HepG2 (cell line): Measurements from ENCODE around the gene LDLRAD2. TPM values are rescaled to one million over a fixed set of nuclear protein-coding genes. Genes with fewer than 3 reads are reported as not detected.

Source experiments
- ATAC-seq: fragments of 200-7000 bp; cut with Tn5 transposase; 3 replicates; pipeline ENCODE4 v1.9.1; 2020; ENCODE audit warnings: mild to moderate bottlenecking, moderate library complexity
- BruUV-seq: library from RNA; stranded (reverse); fragments of 400-500 nt; replicated peaks from 2 replicates; lab custom pipeline; 2021; lab: Mats Ljungman, UMichigan
- CTCF ChIA-PET: fragments of 300-600 bp; formaldehyde crosslinking; extraction: SDS; loops from one replicate; lab custom pipeline; 2021; ENCODE audit warnings: low total read pairs, inconsistent platforms, low intra/inter-chr PET ratio; lab: Yijun Ruan, JAX
- POLR2A ChIA-PET: fragments of 350-600 bp; sonication (Branson Sonifier 250); formaldehyde crosslinking; loops from one replicate; lab custom pipeline; 2020; ENCODE audit warnings: antibody characterized with exemption, inconsistent platforms; lab: Yijun Ruan, JAX
- DNase-seq: peaks from one replicate; pipeline ENCODE4 v3.0.0-alpha.2; 2015; ENCODE audit warnings: low spot score
- FAIRE-seq: peaks from 3 replicates; lab custom pipeline; 2011; peaks lifted over from hg19 to GRCh38; lab: Jason Lieb, UNC
- H2AFZ ChIP-seq: one replicate; pipeline ENCODE4 v1.6.1; 2011; ENCODE audit warnings: low read length, inconsistent platforms
- H3K27ac ChIP-seq: fragments of 300-600 bp; 3 replicates; pipeline ENCODE4 v1.8.0; 2011; ENCODE audit warnings: mixed run types, mild to moderate bottlenecking, mixed read lengths, low read length, inconsistent platforms; ENCODE audit not compliant: insufficient read depth; ENCODE audit errors: extremely low read length
- H3K27me3 ChIP-seq, 2 experiments: fragments of 200-600 bp in 1 of 2; 2 replicates in 1 of 2; 3 replicates in 1 of 2; pipeline versions ENCODE4 v1.6.0 to v1.8.0; 2011; ENCODE audit warnings: low read length in 2 of 2, mild to moderate bottlenecking in 2 of 2, moderate library complexity in 2 of 2, inconsistent platforms in 1 of 2; ENCODE audit not compliant: insufficient read depth in 2 of 2, control insufficient read depth in 1 of 2
- H3K36me3 ChIP-seq, 2 experiments: fragments of 200-600 bp in 1 of 2; replicated peaks in 1 of 2; 2 replicates in 1 of 2; 3 replicates in 1 of 2; pipeline versions ENCODE4 v1.5.1 to v1.8.0; 2011; ENCODE audit warnings: low read length in 2 of 2, inconsistent platforms in 1 of 2; ENCODE audit not compliant: insufficient read depth in 2 of 2, control insufficient read depth in 1 of 2
- H3K4me1 ChIP-seq: 2 replicates; pipeline ENCODE4 v1.5.1; 2012; ENCODE audit warnings: low read length, inconsistent platforms; ENCODE audit not compliant: insufficient read depth
- H3K4me2 ChIP-seq: 2 replicates; pipeline ENCODE4 v1.6.0; 2011; ENCODE audit warnings: low read depth, low read length, inconsistent platforms
- H3K4me3 ChIP-seq, 3 experiments: fragments of 200-600 bp in 1 of 3; sonication (generic), shearing (Covaris generic) in 1 of 3; replicated peaks in 1 of 3; 2 replicates each; pipeline ENCODE4 v1.5.1; 2011 to 2016; ENCODE audit warnings: low read length in 3 of 3, inconsistent platforms in 2 of 3, low read depth in 2 of 3, mild to moderate bottlenecking in 2 of 3, control low read depth in 1 of 3, mixed read lengths in 1 of 3; ENCODE audit not compliant: insufficient read depth in 1 of 3
- H3K79me2 ChIP-seq: one replicate; pipeline ENCODE4 v1.6.1; 2011; ENCODE audit warnings: low read length, inconsistent platforms; ENCODE audit not compliant: insufficient read depth
- H3K9ac ChIP-seq: 2 replicates; pipeline ENCODE4 v1.6.0; 2011; ENCODE audit warnings: mild to moderate bottlenecking, low read depth, low read length, inconsistent platforms; ENCODE audit not compliant: insufficient read depth
- H3K9me3 ChIP-seq: 2 replicates; pipeline ENCODE4 v1.5.1; 2012; ENCODE audit warnings: mild to moderate bottlenecking, low read length
- H4K20me1 ChIP-seq: 2 replicates; pipeline ENCODE4 v1.6.0; 2011; ENCODE audit warnings: inconsistent platforms, mild to moderate bottlenecking, low read length, moderate library complexity; ENCODE audit not compliant: insufficient read depth
- CEBPG ChIP-seq: IDR thresholded peaks from 2 replicates; pipeline ENCODE4 v1.6.1; 2016
- NFYB ChIP-seq: sonication (generic); formaldehyde crosslinking; IDR thresholded peaks from 2 replicates; pipeline ENCODE4 v1.4.0; 2020; ENCODE audit warnings: missing genetic modification reagents
- RARA ChIP-seq: IDR thresholded peaks from 2 replicates; pipeline ENCODE4 v1.6.1; 2016; ENCODE audit warnings: missing genetic modification reagents, missing compliant biosample characterization
- SP1 ChIP-seq, 2 experiments: fragments of 450-650 bp in 1 of 2; sonication (generic) in 1 of 2; formaldehyde crosslinking in 1 of 2; IDR thresholded peaks; 2 replicates each; pipeline versions ENCODE4 v1.4.0 to v1.6.1; 2016 to 2020; ENCODE audit warnings: missing genetic modification reagents in 1 of 2
- SRSF1 ChIP-seq: fragments of 200-400 bp; formaldehyde crosslinking; optimal IDR thresholded peaks from 2 replicates; pipeline ENCODE3; 2017; ENCODE audit warnings: mild to moderate bottlenecking, low read depth, low read length, moderate library complexity
- STAT5B ChIP-seq: sonication (generic); formaldehyde crosslinking; IDR thresholded peaks from 2 replicates; pipeline ENCODE4 v1.4.0; 2020; ENCODE audit warnings: missing genetic modification reagents
- TOE1 ChIP-seq: sonication (generic); formaldehyde crosslinking; IDR thresholded peaks from 2 replicates; pipeline ENCODE4 v1.4.0; 2020; ENCODE audit warnings: mild to moderate bottlenecking, missing genetic modification reagents
- ZBTB3 ChIP-seq: sonication (generic); formaldehyde crosslinking; IDR thresholded peaks from 2 replicates; pipeline ENCODE4 v1.4.0; 2020; ENCODE audit warnings: low read depth, mild to moderate bottlenecking, moderate library complexity, missing genetic modification reagents, borderline replicate concordance
- ZNF451 ChIP-seq: sonication (generic); formaldehyde crosslinking; IDR thresholded peaks from 2 replicates; pipeline ENCODE4 v1.5.0; 2020; ENCODE audit warnings: mild to moderate bottlenecking, missing genetic modification reagents
- ZNF644 ChIP-seq: IDR thresholded peaks from 2 replicates; pipeline ENCODE4 v1.6.1; 2016; ENCODE audit warnings: low read depth
- WGBS: methylation state at CpG from one replicate; pipeline ENCODE4 v1.1.6; 2017; ENCODE audit warnings: low lambda C conversion rate; 5-methylcytosine and 5-hydroxymethylcytosine counted together
- in situ Hi-C: cut with HindIII; loops from 2 replicates; pipeline ENCODE4 v1.10.0; 2017; ENCODE audit warnings: low pct_unique_long_range_greater_than_20kb; ENCODE audit not compliant: extremely low pct_ligation_motif_present
- intact Hi-C: fragments of 100-400 bp; cut with micrococcal nuclease; formaldehyde crosslinking; loops from one replicate; pipeline ENCODE4 v1.10.0; 2022; ENCODE audit not compliant: unreplicated experiment
- polyA plus RNA-seq, 8 experiments: library from polyadenylated mRNA; depleted of rRNA in 3 of 8; stranded (reverse) in 7 of 8; unstranded in 1 of 8; fragments of >200 nt; fragmentation: Illumina TruSeq in 4 of 8; extraction: Trizol in 4 of 8; gene quantifications; 2 replicates each; pipeline versions ENCODE4 v1.2.1 to v1.2.3, GENCODE V29; 2011 to 2016; ENCODE audit warnings: low read depth in 4 of 8, missing spikeins in 1 of 8, mixed read lengths in 1 of 8; ENCODE audit not compliant: insufficient read depth in 1 of 8
- total RNA-seq, 5 experiments: library from RNA; depleted of rRNA; stranded (reverse); fragments of >200 nt; fragmentation: Illumina TruSeq; extraction: Trizol; gene quantifications; 2 replicates each; pipeline ENCODE4 v1.2.3, GENCODE V29; 2016; ENCODE audit warnings: low read depth in 1 of 5
- TF ChIP-seq, protein P1 (sequence below): sonication (generic); formaldehyde crosslinking; IDR thresholded peaks from 2 replicates; pipeline ENCODE4 v1.4.0; 2020; ENCODE audit warnings: missing genetic modification reagents

LDLRAD2 gene
- total and polyA plus RNA-seq, 2 of the 13 experiments (the other 11 are each of a cell fraction or from before 2014, with no cell fraction given), result not detected

- TF ChIP-seq ZNF644 (CRISPR knock-in tag) (no peak), SP1 (IDR thresholded peaks at IDR 0.05) (no peak), SP1 (CRISPR knock-in tag; IDR thresholded peaks at IDR 0.05) (no peak)
These were observed 11.3 kb downstream of the LDLRAD2 start (continued) for GRCh38 chr1:21823206-21823979.

DNA sequence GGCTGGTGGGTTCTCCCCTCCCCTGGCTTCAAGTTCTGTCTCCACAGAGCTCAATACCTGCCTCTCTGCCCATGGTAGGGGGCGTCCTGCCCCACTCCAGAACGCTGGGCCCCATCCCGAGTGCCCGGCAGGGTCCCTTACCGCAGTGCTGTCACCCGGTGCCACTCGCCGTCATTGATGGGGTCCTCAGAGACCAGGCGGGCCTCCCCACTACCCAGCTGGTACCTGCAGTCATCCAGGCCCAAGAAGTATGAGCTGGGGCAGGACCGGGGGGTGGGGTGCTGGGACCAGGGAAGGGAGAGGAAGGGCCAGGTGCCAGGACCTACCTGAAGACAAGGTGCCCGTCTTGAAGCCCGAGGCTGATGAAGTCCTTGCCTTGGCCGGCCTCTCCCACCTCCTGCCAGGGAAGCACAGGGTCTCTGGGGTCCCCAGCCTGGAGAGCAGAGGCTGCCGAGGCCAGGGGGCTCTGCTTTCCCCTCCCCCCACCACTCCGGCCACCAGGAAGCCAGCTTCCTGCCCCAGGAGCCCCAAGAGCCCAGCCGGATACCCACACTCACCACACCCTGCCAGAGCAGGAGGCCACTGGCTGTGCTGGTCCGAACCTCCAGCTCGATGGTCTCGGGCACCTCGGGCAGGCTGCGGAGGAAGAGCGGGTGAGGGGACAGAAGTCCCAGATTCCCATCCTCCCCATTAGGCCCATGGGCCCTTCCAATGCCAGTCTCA is 12.1 kb downstream of the LDLRAD2 start:
- in situ Hi-C loops, result no loop called here
- ATAC-seq, result no peak
- intact Hi-C loops, result no loop called here
- Histone ChIP-seq H3K27ac (no peak overlapping the region), H3K4me3 (no peak overlapping the region), H3K27me3 (no peaks in the 10 kb centered on the region), H2AFZ (no peak overlapping the region), H3K79me2 (no peaks in the 10 kb centered on the region), H3K4me2 (no peak overlapping the region), H4K20me1 (no peaks in the 10 kb centered on the region), H3K9ac (no peak overlapping the region), H3K36me3 (peaks cover 11 to 23% of the 10 kb centered on the region in 2 experiments; a peak in 4 of 5 replicates), H3K4me1 (no peaks in the 10 kb centered on the region), H3K9me3 (no peaks in the 10 kb centered on the region)
- 92% methylated on average over 18 of the region's 22 CpGs for WGBS
- no peak for FAIRE-seq
- no TSS peak for BruUV-seq
- ChIA-PET POLR2A (no interaction called here), CTCF (no interaction called here)
- DNase-seq, result no peak
- TF ChIP-seq ZBTB3 (CRISPR knock-in tag), result no peak

GRCh38 chr1:21824926-21825325 is 12.9 kb downstream of the LDLRAD2 start:
- Histone ChIP-seq H4K20me1 (no peaks in the 10 kb centered on the region), H3K4me1 (no peaks in the 10 kb centered on the region), H3K4me3 (no peak overlapping the region), H3K36me3 (peaks cover 13 to 23% of the 10 kb centered on the region in 2 experiments; a peak in 4 of 5 replicates), H3K9me3 (no peaks in the 10 kb centered on the region), H3K79me2 (no peaks in the 10 kb centered on the region), H3K27ac (no peak overlapping the region), H3K4me2 (no peak overlapping the region), H3K27me3 (no peaks in the 10 kb centered on the region), H2AFZ (no peak overlapping the region), H3K9ac (no peak overlapping the region)
- in situ Hi-C loops, result no loop called here
- FAIRE-seq (no peak), DNase-seq (no peak), ATAC-seq (no peak)
- BruUV-seq, result no TSS peak
- POLR2A ChIA-PET, result no interaction called here
- TF ChIP-seq NFYB (CRISPR knock-in tag) (no peak), CEBPG (no peak), ZNF451 (CRISPR knock-in tag) (no peak), SRSF1 (no peak), TOE1 (CRISPR knock-in tag) (no peak), RARA (no peak), STAT5B (CRISPR knock-in tag) (no peak)
- TF ChIP-seq, protein P1, sequence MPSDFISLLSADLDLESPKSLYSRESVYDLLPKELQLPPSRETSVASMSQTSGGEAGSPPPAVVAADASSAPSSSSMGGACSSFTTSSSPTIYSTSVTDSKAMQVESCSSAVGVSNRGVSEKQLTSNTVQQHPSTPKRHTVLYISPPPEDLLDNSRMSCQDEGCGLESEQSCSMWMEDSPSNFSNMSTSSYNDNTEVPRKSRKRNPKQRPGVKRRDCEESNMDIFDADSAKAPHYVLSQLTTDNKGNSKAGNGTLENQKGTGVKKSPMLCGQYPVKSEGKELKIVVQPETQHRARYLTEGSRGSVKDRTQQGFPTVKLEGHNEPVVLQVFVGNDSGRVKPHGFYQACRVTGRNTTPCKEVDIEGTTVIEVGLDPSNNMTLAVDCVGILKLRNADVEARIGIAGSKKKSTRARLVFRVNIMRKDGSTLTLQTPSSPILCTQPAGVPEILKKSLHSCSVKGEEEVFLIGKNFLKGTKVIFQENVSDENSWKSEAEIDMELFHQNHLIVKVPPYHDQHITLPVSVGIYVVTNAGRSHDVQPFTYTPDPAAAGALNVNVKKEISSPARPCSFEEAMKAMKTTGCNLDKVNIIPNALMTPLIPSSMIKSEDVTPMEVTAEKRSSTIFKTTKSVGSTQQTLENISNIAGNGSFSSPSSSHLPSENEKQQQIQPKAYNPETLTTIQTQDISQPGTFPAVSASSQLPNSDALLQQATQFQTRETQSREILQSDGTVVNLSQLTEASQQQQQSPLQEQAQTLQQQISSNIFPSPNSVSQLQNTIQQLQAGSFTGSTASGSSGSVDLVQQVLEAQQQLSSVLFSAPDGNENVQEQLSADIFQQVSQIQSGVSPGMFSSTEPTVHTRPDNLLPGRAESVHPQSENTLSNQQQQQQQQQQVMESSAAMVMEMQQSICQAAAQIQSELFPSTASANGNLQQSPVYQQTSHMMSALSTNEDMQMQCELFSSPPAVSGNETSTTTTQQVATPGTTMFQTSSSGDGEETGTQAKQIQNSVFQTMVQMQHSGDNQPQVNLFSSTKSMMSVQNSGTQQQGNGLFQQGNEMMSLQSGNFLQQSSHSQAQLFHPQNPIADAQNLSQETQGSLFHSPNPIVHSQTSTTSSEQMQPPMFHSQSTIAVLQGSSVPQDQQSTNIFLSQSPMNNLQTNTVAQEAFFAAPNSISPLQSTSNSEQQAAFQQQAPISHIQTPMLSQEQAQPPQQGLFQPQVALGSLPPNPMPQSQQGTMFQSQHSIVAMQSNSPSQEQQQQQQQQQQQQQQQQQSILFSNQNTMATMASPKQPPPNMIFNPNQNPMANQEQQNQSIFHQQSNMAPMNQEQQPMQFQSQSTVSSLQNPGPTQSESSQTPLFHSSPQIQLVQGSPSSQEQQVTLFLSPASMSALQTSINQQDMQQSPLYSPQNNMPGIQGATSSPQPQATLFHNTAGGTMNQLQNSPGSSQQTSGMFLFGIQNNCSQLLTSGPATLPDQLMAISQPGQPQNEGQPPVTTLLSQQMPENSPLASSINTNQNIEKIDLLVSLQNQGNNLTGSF (CRISPR knock-in tag), result no peak
- intact Hi-C loops, result no loop called here
- 97% methylated on average over 2 of the region's 2 CpGs for whole genome bisulfite sequencing
- CTCF ChIA-PET, result no interaction called here
